Testis (tissue), 3 donors: ENCODE data around the gene TXNRD2. TPM values are rescaled to one million over a fixed set of nuclear protein-coding genes. Genes with fewer than 3 reads are reported as not detected.
A peak's percentile ranks its signal among the peaks of the same experiment; 100 is the strongest.

ENCODE experiments used
- DNase-seq: peaks from one replicate; pipeline ENCODE4 v3.0.0-alpha.2; 2019
- H3K27ac ChIP-seq, 2 donors: fragments of 200-600 bp; sonication (generic); one replicate each; pipeline ENCODE4 v1.5.1; 2019
- H3K27me3 ChIP-seq: fragments of 200-600 bp; sonication (generic); one replicate; pipeline ENCODE4 v1.5.1; 2019
- H3K36me3 ChIP-seq: fragments of 200-600 bp; sonication (generic); one replicate; pipeline ENCODE4 v1.5.1; 2017; ENCODE audit warnings: low read depth; ENCODE audit errors: missing control alignments
- H3K4me1 ChIP-seq: fragments of 200-600 bp; sonication (generic); one replicate; pipeline ENCODE4 v1.5.1; 2019
- H3K4me3 ChIP-seq, 2 donors: fragments of 200-600 bp; sonication (generic); one replicate each; pipeline ENCODE4 v1.5.1; 2017 to 2019
- H3K9me3 ChIP-seq: fragments of 200-600 bp; sonication (generic); one replicate; pipeline ENCODE4 v1.5.1; 2017
- POLR2A ChIP-seq: fragments of 450-650 bp; IDR thresholded peaks from one replicate; pipeline ENCODE4 v1.6.1; 2017; ENCODE audit warnings: antibody characterized with exemption, mild to moderate bottlenecking, moderate library complexity
- WGBS, 2 donors: methylation state at CpG; one replicate each; pipeline ENCODE4 v1.1.5; 2018; 5-methylcytosine and 5-hydroxymethylcytosine counted together
- intact Hi-C: fragments of 100-400 bp; cut with DNase I; formaldehyde crosslinking; loops from one replicate; pipeline ENCODE4 v1.15.1; 2023; ENCODE audit warnings: low total_unique reads
- polyA plus RNA-seq: library from polyadenylated mRNA; stranded (reverse); fragments of 350-450 nt; fragmentation: Illumina TruSeq; extraction: RNeasy Lipid Tissue Mini Kit (QIAGEN cat#74804); gene quantifications from one replicate; pipeline ENCODE4 v1.2.3, GENCODE V29; 2014; ENCODE audit warnings: low read depth, low replicate concordance; ENCODE audit not compliant: insufficient read depth
- total RNA-seq, 2 donors: library from RNA; depleted of rRNA; stranded (reverse); fragments of >200 nt; gene quantifications; one replicate each; pipeline ENCODE4 v1.2.3, GENCODE V29; 2016
- TF ChIP-seq, protein P1 (sequence below), 3 experiments: fragments of 450-650 bp in 2 of 3; fragments of 200-600 bp in 1 of 3; sonication (generic) in 1 of 3; IDR thresholded peaks; one replicate each; pipeline ENCODE4 v1.5.1; 2016 to 2019; ENCODE audit warnings: antibody characterized with exemption in 3 of 3, mild to moderate bottlenecking in 2 of 3, moderate library complexity in 1 of 3

Gene TXNRD2
- total and polyA plus RNA-seq, 3 donors from 2014 or later, result 28.7 to 49.9 (median 36.6) TPM

DNA sequence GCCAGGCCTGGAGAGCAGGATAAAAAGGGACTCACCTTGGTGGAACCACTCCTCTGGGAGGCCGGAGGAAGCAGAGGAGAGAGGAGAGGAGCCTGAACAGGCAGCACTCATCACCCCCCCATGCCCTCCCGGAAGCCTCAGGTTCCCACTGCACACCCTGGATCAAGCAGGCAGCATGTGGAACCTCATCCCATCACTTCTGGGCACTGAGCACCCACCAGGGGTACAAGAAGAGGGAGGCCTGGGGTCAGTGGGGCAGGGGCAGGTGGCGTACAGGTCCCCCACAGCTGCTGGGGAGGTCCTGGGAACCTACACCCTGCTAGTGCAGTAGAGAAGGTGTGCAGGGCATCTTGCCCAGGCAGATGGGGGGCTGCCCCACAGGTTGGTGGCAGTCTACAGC lies 35.1 kb upstream of the TXNRD2 start:
- TF ChIP-seq POLR2A, result no peak
- TF ChIP-seq, protein P1, sequence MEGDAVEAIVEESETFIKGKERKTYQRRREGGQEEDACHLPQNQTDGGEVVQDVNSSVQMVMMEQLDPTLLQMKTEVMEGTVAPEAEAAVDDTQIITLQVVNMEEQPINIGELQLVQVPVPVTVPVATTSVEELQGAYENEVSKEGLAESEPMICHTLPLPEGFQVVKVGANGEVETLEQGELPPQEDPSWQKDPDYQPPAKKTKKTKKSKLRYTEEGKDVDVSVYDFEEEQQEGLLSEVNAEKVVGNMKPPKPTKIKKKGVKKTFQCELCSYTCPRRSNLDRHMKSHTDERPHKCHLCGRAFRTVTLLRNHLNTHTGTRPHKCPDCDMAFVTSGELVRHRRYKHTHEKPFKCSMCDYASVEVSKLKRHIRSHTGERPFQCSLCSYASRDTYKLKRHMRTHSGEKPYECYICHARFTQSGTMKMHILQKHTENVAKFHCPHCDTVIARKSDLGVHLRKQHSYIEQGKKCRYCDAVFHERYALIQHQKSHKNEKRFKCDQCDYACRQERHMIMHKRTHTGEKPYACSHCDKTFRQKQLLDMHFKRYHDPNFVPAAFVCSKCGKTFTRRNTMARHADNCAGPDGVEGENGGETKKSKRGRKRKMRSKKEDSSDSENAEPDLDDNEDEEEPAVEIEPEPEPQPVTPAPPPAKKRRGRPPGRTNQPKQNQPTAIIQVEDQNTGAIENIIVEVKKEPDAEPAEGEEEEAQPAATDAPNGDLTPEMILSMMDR (IDR thresholded peaks at IDR 0.05), result no peak
- Histone ChIP-seq H3K27me3 (no peaks in the 10 kb centered on the region), H3K9me3 (no peaks in the 10 kb centered on the region), H3K4me3 (no peak overlapping the region), H3K36me3 (no peaks in the 10 kb centered on the region), H3K27ac (no peak overlapping the region), H3K4me1 (no peaks in the 10 kb centered on the region)
- intact Hi-C loops, result no loop called here
- WGBS, 2 donors, result 87 to 100% methylated on average over 2 to 3 of the region's 3 CpGs
- DNase-seq, result no peak

- Histone ChIP-seq H3K36me3 (no peaks in the 10 kb centered on the region), H3K27me3 (no peaks in the 10 kb centered on the region), H3K4me1 (no peaks in the 10 kb centered on the region), H3K27ac (no peak overlapping the region), H3K9me3 (no peaks in the 10 kb centered on the region), H3K4me3 (no peak overlapping the region)
- intact Hi-C loops, result no loop called here
- TF ChIP-seq, protein P1 (IDR thresholded peaks at IDR 0.05), result no peak
- no peak for TF ChIP-seq POLR2A
- DNase-seq, result no peak
- 95 to 100% methylated on average over 2 to 4 of the region's 4 CpGs for WGBS, 2 donors
Observed at GRCh38 chr22:19975707-19976035, 34.1 kb upstream of the TXNRD2 start.

DNA sequence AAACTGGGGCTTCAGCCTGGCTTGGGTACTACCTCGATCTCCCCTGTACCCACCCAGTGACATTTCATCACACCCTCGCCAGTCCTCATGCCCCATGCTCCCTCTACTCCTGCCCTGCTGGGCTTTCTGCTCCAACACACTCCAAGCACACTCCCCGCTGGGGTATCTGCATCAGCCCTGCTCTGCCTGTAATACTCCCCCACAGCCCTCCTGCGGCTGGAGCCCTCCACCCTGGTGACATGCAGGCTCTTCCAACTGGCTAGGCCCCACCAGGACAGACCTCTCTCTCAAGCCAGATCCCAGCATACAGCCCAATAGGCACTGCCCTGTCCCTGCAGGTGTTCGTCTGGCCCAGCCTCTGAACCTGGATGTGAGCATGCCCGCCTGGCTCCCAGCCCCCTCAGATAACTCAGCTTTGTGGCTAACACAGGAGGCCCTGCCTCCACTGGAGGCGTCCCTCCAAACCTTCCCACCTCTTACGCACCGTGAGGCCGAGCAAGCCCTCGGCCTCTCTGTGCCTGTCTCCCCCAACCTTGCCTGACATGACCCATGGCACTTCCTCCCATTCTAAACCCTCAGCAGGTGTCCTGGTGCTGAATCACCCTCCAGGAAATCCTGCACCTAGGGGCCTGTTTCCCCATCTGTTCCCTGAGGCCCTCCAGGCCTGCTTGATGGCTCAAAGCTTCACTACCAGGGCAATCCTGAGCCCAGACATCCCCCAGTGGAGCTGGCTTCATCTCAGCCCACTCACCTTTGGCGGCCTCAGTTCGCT lies 33.5 kb upstream of the TXNRD2 start:
- WGBS, 2 donors, result 82 to 84% methylated on average over 12 of the region's 13 CpGs
- TF ChIP-seq, protein P1 (IDR thresholded peaks at IDR 0.05), result no peak
- no peak for TF ChIP-seq POLR2A
- Histone ChIP-seq H3K4me1 (no peaks in the 10 kb centered on the region), H3K27ac (no peak overlapping the region), H3K4me3 (no peak overlapping the region), H3K9me3 (no peaks in the 10 kb centered on the region), H3K27me3 (no peaks in the 10 kb centered on the region), H3K36me3 (no peaks in the 10 kb centered on the region)
- no peak for DNase-seq
- intact Hi-C loops, result loop anchor here (5.0 kb wide), 1 partner anchor 37 kb away; no protein-coding TSS in a partner anchor

GRCh38 chr22:19974268-19974861 lies 32.7 kb upstream of the TXNRD2 start:
- intact Hi-C loops, result loop anchor here (5.0 kb wide), 1 partner anchor 38 kb away; no protein-coding TSS in a partner anchor
- DNase-seq, result peak; percentile 81
- Histone ChIP-seq H3K36me3 (no peaks in the 10 kb centered on the region), H3K4me1 (no peaks in the 10 kb centered on the region), H3K9me3 (no peaks in the 10 kb centered on the region), H3K4me3 (no peak overlapping the region), H3K27ac (no peak overlapping the region), H3K27me3 (no peaks in the 10 kb centered on the region)
- TF ChIP-seq POLR2A, result no peak
- TF ChIP-seq, protein P1 (IDR thresholded peaks at IDR 0.05), result no peak
- 37 to 51% methylated on average over 9 to 11 of the region's 11 CpGs for WGBS, 2 donors
